HG03565 (cell line): ENCODE results near the gene RNF183.
"Not testable (repeated sequence)": the region's sequence is repeated elsewhere in the genome, so short reads cannot be mapped to it uniquely, and the experiment has no call there.

ENCODE experiments used
- ATAC-seq: cut with Tn5 transposase; IDR thresholded peaks from one replicate; pipeline ENCODE4 v1.9.1; 2021; ENCODE audit warnings: mild to moderate bottlenecking, moderate library complexity; ENCODE audit not compliant: unreplicated experiment

The RNF183 gene

DNA sequence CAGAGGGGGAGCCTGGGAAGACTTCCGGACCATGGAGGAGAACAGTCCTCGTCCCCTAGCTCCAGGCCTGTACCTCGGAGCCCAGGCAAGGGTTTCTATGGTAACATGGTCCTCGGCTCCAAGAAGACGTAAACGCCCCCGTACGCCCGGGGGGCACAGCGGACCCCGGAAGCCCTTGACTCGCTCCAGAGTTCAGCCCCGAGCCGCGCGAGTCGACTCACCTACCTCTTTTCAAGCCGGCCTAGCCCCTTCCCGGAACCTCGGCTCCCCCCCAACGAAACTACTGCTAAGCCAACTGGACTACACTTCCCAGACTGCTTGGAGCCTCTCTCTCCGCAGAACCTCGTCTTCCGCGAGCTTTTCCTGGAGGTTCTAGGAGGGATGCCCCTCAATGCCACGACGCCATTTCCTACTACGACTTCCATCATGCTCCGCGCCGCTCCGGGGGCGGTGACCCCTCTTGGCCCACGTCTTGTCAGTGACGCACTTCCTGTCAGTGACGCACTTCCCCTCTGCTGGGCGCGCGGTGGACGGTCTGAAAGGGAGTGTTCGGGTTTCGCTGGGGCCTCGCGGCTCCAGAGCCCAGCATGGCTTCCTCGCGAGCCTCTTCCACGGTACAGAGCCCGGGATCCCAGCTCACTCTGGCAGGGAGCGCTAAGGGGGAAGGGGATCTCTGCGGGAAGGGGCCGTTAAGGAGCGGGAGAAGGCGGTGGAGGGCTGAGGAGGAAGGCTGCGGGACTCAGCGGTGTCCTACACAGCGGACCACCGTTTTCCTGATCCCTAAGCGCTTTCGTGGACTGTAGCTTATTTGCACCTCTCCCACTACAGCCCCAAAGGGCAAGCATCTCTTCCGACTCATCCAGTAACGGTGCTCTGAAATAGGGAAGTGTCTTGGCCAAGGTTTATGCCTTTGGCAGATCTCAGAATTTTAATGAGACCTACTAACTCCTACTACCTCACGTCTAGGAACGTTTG lies 27.7 kb downstream of the RNF183 start, which contains the start of the genes CDC26 and PRPF4:
CDC26 (minus strand) TSS at position 416 of the 975 bp plus-strand sequence. CDS start 3,065 bp downstream, outside the sequence.
PRPF4 (plus strand) TSS at position 502 of the 975 bp plus-strand sequence; CDS start at position 588, 86 bp downstream.
- ATAC-seq, result peak; percentile 94

DNA sequence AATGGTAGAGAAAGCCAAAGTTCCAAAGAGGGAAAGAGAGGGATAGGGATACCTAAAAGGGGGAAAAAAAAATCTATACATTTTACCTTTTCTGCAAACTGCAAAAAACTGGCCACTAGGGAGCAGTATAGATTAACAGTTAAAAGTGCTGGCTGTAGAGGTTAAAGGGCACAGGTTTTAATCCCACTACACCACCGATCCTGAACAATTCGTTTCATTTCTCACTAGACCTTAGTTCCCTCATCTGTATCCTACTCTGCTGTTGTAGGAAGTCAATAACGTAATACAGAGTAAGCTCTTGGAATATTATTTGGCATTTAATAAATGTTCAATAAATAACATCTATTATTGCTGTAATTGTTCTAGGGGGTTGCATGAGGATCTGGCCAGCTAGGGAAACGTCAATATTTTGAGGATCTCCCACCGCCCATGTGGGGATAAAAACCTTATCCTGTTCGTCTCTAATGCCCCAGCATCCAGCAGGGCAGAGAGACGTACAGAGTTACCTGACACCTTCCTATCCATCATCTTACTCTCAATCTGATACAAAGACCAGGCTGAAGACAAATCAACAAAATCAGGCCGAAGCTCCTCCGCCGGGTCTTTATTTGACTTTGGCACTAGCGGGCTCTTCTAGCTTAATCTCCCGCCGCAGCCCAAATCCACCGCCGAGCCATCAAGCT lies 28.6 kb downstream of the RNF183 start:
- ATAC-seq, result no peak

DNA sequence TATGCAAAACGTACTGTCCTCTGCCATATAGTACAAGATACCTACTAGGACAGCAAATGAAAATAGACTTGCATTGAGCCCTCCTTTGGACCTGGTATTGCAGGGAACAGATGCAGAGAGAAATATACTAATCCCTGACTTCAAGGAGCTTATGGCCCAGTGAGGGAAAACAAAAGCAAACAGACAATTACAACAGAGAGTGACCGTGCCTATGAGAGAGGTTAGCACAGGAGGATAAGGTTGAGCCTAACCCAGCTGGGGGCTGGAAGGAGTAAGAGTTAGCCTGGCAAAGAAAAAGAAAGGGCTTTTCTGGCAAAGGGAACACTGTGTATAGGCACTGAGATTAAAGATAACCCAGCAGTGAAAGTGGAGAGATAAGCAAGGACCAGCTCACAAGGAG lies 33.3 kb downstream of the RNF183 start:
- no peak for ATAC-seq

DNA sequence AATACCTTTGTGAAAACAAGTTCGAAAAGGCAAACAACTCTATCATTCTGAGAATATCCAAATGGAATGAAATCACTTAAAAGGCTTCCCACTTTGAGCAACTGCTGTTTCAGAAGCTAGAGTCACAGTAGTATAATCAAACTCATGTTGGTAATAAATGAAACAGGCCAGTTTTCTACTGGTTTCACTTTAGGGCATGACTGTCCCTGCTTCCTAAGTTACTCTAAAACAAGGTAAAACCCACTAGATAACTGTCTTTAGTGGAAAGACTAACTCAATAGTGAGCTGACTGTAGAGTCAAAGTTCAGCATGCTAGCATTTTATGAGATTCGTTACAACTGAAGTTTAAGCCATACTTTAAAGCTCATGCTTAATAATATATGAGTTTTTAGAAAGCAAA lies 33.8 kb downstream of the RNF183 start:
- ATAC-seq, result no peak

DNA sequence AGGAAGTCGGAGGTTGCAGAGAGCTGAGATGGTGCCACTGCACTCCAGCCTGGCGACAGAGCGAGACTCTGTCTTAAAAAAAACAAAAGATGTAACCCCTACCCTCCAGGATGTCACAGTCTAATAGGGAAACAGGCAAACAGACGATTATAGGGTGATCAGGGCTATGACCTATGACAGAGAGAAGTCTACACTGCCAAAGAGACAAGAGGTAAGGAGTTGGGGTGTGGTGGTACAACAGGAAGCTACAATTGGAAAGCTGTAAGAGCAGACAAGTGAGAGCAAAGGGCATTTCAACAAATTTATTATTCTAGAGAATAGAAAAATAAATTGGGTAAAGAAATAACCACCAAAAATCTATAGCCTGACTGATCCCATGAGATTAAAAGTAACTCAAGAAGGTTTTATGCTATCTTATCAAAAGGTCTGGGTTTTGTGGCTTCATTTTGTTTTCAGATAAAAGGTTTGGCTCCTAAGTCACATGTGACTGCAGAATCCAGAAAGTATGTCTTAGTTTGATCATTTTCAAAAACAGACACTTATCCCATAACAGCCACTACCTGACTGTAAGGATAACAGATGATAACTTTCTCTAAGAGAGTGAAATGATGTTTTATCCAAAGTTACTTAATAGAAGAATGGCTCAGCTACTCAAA lies 35.1 kb downstream of the RNF183 start:
- no peak for ATAC-seq

DNA sequence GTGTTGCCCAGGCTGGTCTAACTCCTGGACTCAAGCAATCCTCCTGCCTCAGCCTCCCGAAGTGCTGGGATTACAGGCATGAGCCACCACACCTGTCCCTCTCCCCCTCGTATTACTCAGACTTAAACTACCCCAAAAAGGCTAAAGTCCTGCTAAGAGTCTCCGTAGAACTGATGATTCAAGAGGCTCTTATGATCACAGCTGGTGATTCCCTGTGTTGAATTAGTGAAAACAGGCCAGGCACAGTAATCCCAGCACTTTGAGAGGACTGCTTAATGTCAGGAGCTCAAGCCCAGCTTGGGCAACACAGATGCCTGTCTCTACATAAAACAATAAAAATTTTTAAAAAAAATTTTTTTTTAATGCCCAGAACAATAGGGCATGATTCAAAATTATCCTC lies 37.0 kb downstream of the RNF183 start:
- no peak for ATAC-seq

DNA sequence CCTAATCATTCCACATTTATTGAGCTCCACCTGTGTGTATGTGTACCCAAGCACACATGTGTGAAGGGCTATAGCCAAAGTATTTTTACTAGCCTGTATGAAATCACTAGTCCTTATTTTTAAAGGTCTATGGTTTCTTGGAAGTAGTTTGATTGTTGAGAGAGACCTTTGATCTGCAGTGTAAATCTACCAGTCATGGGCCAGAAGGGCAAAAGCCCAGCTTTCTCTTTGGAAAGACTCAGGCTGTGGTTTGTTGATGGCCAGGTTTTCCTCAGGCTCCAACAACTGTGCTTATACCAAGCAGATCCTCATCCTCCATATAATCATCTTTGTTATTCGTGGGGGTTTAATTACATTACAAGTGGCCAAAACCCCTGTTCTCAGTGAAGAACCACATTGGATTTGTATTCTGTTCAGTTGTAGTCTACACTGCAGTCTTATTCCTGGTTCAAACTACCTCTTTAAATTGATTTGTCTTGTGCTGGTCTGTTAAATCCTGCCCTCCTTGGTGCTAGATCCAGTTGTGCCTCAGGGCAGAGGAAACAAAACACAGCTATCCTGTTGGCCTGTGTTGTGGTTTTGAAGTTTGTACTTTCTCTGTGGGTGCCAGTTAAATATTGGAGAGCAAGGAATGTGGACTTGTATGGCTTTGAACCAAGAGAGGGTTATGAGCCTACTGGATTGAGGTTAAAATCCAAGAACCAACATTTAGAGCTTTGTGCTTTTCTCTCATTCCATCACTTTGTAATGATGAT lies 41.1 kb downstream of the RNF183 start:
- no peak for ATAC-seq

DNA sequence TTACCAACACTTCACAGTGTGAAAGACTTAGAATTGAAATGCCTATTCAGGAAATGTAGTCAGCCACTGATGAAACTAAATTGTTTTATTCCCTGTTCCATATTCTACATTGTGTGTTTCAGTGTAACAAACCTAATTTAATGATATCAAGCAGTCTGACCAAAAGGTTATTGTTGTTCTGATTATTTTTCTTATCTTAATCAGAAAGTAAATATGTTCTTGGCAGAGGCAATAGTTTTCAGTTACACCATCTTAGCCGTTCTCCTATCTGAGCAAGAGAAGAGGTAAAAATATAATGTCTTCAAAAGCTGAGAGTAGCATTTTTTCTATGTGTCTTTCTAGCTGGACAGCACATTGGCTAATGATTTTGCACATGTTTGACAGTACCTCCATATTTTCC lies 44.9 kb downstream of the RNF183 start:
- no peak for ATAC-seq

DNA sequence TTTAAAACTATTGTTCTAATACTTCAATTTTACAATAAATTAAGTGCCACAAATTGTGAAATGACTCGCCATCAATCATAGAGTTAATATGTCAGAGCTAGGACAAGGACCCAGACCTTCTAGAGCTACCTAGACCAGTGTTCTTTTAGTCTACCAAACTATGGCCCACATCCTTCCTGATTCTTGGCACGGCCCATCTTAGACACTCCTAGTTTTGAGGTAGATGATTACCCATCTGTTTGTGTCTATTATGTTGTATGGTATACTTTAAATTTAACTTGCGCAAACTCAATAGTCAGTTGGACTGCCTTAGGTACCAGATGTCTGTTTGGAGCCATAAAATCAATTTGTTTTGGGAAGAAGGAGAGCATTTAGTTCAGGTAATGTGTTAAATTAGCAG lies 45.3 kb downstream of the RNF183 start:
- ATAC-seq, result no peak

DNA sequence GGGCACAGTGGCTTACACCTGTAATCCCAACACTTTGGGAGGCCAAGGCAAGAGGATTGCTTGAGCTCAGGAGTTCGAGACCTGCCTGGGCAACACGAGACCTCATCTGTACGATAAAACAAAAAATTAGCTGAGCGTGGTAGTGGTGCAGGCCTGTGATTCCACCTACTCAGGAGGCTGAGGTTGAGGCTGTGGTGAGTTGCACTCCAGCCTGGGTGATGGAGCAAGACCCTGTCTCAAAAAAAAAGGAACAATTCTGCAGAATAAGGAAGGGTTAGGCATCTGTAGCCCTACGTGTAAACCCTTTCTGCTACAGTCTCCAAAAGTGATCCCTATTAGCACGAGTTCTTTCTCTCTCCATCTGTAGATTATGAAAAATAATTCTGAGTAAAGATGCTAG lies 47.7 kb downstream of the RNF183 start:
- ATAC-seq, result no peak

DNA sequence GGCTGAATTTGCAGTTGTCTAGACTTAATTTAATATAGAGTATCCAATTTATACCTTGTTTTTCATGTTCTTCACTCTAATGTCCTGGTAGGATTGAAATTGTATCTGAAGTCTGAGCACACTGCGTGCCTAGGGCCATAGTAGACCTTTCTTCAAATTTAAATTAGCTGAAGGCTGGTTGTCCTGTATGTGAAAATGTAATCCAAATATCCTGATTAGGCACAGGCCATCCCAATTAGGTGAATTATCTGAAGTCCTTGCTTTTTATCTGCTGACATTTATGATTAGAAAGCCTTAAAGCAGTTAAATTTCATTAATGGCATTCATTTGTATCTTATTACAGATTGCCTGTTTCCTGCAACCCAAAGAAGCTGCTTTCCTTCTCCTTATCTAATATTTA lies 48.2 kb downstream of the RNF183 start:
- no peak for ATAC-seq

DNA sequence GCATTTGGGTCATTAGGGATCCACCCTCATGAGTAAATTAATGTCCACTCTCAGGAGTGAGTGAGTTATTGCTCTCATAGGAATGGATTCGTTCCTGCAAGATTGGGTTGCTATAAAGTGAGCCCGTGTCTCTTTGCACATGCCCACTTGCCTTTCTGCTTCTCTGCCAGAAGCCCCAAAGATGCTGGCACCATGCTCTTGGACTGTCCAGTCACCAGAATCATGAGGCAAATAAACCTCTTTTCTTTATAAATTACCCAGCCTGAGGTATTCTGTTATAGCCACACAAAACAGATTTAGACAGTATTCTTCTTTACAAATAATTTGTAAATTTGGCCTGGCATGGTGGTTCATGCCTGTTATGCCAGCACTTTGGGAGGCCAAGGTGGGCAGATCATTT lies 52.4 kb downstream of the RNF183 start:
- ATAC-seq, result no peak

DNA sequence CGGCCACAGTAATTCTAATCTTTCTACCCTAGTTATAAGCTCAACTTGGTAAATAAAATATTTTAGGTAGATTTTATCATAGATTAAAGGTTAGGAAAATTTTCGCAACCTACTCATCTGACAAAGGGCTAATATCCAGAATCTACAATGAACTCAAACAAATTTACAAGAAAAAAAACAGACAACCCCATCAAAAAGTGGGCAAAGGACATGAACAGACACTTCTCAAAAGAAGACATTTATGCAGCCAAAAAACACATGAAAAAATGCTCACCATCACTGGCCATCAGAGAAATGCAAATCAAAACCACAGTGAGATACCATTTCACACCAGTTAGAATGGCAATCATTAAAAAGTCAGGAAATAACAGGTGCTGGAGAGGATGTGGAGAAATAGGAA lies 53.5 kb downstream of the RNF183 start:
- not testable (repeated sequence) for ATAC-seq

DNA sequence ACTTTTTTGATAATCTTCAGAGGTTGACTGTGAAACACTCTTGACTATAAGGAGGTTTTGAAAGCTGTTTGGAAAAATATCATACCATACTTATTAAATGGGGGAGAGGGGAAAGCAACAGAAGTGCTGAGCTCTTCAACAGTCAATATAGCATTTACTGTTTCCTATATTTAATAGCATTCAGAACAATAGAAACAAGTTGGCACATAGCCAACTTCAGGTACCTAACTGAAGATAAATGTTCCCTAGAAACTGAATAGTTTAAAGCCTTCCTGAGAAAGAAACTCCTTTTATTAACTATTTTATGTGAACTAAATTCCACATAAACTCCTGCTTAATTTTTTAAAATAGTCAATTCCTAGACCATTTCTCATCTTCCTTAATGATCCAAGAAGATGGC lies 55.5 kb downstream of the RNF183 start:
- ATAC-seq, result no peak
